NCI-H2029 (cell line): ENCODE data around the gene TTBK1.
"Not testable (repeated sequence)": the region's sequence is repeated elsewhere in the genome, so short reads cannot be mapped to it uniquely, and the experiment has no call there.

ENCODE experiments used
- DNase-seq: peaks from one replicate; lab custom pipeline; 2025; lab: John Stamatoyannopoulos, UW

Gene TTBK1

GRCh38 chr6:43287717-43288679 is 44.7 kb downstream of the TTBK1 start:
- no peak for DNase-seq

GRCh38 chr6:43290339-43290904 is 47.1 kb downstream of the TTBK1 start:
- no peak for DNase-seq

GRCh38 chr6:43290905-43291355 is 47.6 kb downstream of the TTBK1 start:
- DNase-seq, result no peak

GRCh38 chr6:43291708-43292107 is 48.4 kb downstream of the TTBK1 start:
- DNase-seq, result no peak

- DNase-seq, result no peak
Measured at GRCh38 chr6:43292341-43292740, 49.1 kb downstream of the TTBK1 start.

GRCh38 chr6:43292763-43293318 is 49.6 kb downstream of the TTBK1 start:
- no peak for DNase-seq

GRCh38 chr6:43293698-43294097 is 50.4 kb downstream of the TTBK1 start:
- DNase-seq, result no peak

- DNase-seq, result no peak
Measured at GRCh38 chr6:43294536-43294935, 51.3 kb downstream of the TTBK1 start.

- no peak for DNase-seq
Measured at GRCh38 chr6:43295456-43295855, 52.2 kb downstream of the TTBK1 start.

GRCh38 chr6:43296780-43297497 is 53.7 kb downstream of the TTBK1 start:
- no peak for DNase-seq

GRCh38 chr6:43297644-43298564 is 54.6 kb downstream of the TTBK1 start, which contains the start of gene SLC22A7:
SLC22A7 (plus strand) TSS chr6:43298260; CDS start chr6:43298359, 99 bp downstream.
- no peak for DNase-seq

- no peak for DNase-seq
Measured at GRCh38 chr6:43298565-43299337, 55.5 kb downstream of the TTBK1 start.

GRCh38 chr6:43299338-43300293 is 56.3 kb downstream of the TTBK1 start:
- DNase-seq, result no peak

GRCh38 chr6:43301081-43301870 is 58.0 kb downstream of the TTBK1 start:
- DNase-seq, result no peak

GRCh38 chr6:43302126-43302525 is 58.8 kb downstream of the TTBK1 start:
- DNase-seq, result no peak

- not testable (repeated sequence) for DNase-seq
Measured at GRCh38 chr6:43303006-43303405, 59.7 kb downstream of the TTBK1 start.

GRCh38 chr6:43303751-43304331 is 60.6 kb downstream of the TTBK1 start:
- DNase-seq, result no peak

GRCh38 chr6:43304361-43304760 is 61.1 kb downstream of the TTBK1 start:
- DNase-seq, result no peak
